ENCODE results near the gene DHX16.
"Not testable (repeated sequence)": the region's sequence is repeated elsewhere in the genome, so short reads cannot be mapped to it uniquely, and the experiment has no call there.

DHX16 gene

GRCh38 chr6:30664994-30665767 is 7.6 kb downstream of the DHX16 start:
- H4K20me1 ChIP-seq (ENCODE audit: insufficient read depth, low read length) = no peaks in the 10 kb centered on the region
- DNase-seq = no peak
- 0 out of 2 replicates have a peak, but pooled peaks cover under 1% of the 10 kb centered on the region for H3K79me2 ChIP-seq (ENCODE audit: low read length)
- no peaks in the 10 kb centered on the region for H3K9me2 ChIP-seq (replicated peaks; ENCODE audit: insufficient read depth, low read length)
- H3K27ac ChIP-seq (ENCODE audit: low read length) = no peak overlapping the region
- H3K27me3 ChIP-seq (replicated peaks; ENCODE audit: insufficient read depth, low read length) = no peaks in the 10 kb centered on the region
- H3K9ac ChIP-seq (ENCODE audit: low read length) = no peak overlapping the region
- H3K4me3 ChIP-seq (ENCODE audit: low read length) = no peak overlapping the region
- no peaks in the 10 kb centered on the region for H3F3A ChIP-seq (ENCODE audit: insufficient read depth, low read length)
- H3K4me2 ChIP-seq (ENCODE audit: low read depth, low read length) = no peak overlapping the region
- H3K36me3 ChIP-seq (replicated peaks; ENCODE audit: insufficient read depth, low read length) = no peaks in the 10 kb centered on the region; the same call in 1 of the 2 replicates
- no peaks in the 10 kb centered on the region for H3K4me1 ChIP-seq (ENCODE audit: low read length)
- TF ChIP-seq EZH2 (optimal IDR thresholded peaks at IDR 0.05; ENCODE audit: low read depth, low read length) = no peak
- TF ChIP-seq CTCF (IDR thresholded peaks at IDR 0.05; ENCODE audit: low read length) = no peak
- no peak overlapping the region for H2AFZ ChIP-seq (ENCODE audit: low read length)
- H3K9me3 ChIP-seq (replicated peaks; ENCODE audit: insufficient read depth, low read length) = no peaks in the 10 kb centered on the region

GRCh38 chr6:30657922-30658321 is 14.9 kb downstream of the DHX16 start:
- H4K20me1 ChIP-seq (ENCODE audit: insufficient read depth, low read length); H3K4me2 ChIP-seq (ENCODE audit: low read depth, low read length); DNase-seq; H3K27ac ChIP-seq (ENCODE audit: low read length); H3K9ac ChIP-seq (ENCODE audit: low read length); H3K36me3 ChIP-seq (replicated peaks; ENCODE audit: insufficient read depth, low read length); H3F3A ChIP-seq (ENCODE audit: insufficient read depth, low read length); H3K79me2 ChIP-seq (ENCODE audit: low read length); H2AFZ ChIP-seq (ENCODE audit: low read length); H3K27me3 ChIP-seq (replicated peaks; ENCODE audit: insufficient read depth, low read length); H3K9me3 ChIP-seq (replicated peaks; ENCODE audit: insufficient read depth, low read length); H3K9me2 ChIP-seq (replicated peaks; ENCODE audit: insufficient read depth, low read length); H3K4me3 ChIP-seq (ENCODE audit: low read length); H3K4me1 ChIP-seq (ENCODE audit: low read length): not testable (repeated sequence)

GRCh38 chr6:30657454-30657853 is 15.4 kb downstream of the DHX16 start:
- Histone ChIP-seq H2AFZ (ENCODE audit: low read length) (no peak overlapping the region), H3K9me3 (replicated peaks; ENCODE audit: insufficient read depth, low read length) (no peaks in the 10 kb centered on the region), H3K79me2 (ENCODE audit: low read length) (no peaks in the 10 kb centered on the region), H3K4me1 (ENCODE audit: low read length) (no peaks in the 10 kb centered on the region), H3K9ac (ENCODE audit: low read length) (no peak overlapping the region), H4K20me1 (ENCODE audit: insufficient read depth, low read length) (no peaks in the 10 kb centered on the region), H3K4me2 (ENCODE audit: low read depth, low read length) (no peak overlapping the region), H3K36me3 (replicated peaks; ENCODE audit: insufficient read depth, low read length) (no peaks in the 10 kb centered on the region; the same call in 1 of the 2 replicates), H3K4me3 (ENCODE audit: low read length) (no peak overlapping the region), H3K9me2 (replicated peaks; ENCODE audit: insufficient read depth, low read length) (no peaks in the 10 kb centered on the region), H3K27ac (ENCODE audit: low read length) (no peak overlapping the region), H3K27me3 (replicated peaks; ENCODE audit: insufficient read depth, low read length) (no peaks in the 10 kb centered on the region), H3F3A (ENCODE audit: insufficient read depth, low read length) (no peaks in the 10 kb centered on the region; the same call in 1 of the 2 replicates)
- TF ChIP-seq EZH2 (optimal IDR thresholded peaks at IDR 0.05; ENCODE audit: low read depth, low read length) = no peak
- DNase-seq = no peak

GRCh38 chr6:30656513-30656912 is 16.3 kb downstream of the DHX16 start:
- H3F3A ChIP-seq (ENCODE audit: insufficient read depth, low read length) = peaks cover 4% of the 10 kb centered on the region; the same call in 1 of the 2 replicates
- no peaks in the 10 kb centered on the region for H3K4me1 ChIP-seq (ENCODE audit: low read length)
- no peaks in the 10 kb centered on the region for H3K27me3 ChIP-seq (replicated peaks; ENCODE audit: insufficient read depth, low read length)
- H4K20me1 ChIP-seq (ENCODE audit: insufficient read depth, low read length) = no peaks in the 10 kb centered on the region
- H3K4me2 ChIP-seq (ENCODE audit: low read depth, low read length) = no peak overlapping the region
- DNase-seq = no peak
- TF ChIP-seq CTCF (IDR thresholded peaks at IDR 0.05; ENCODE audit: low read length) (no peak), EZH2 (optimal IDR thresholded peaks at IDR 0.05; ENCODE audit: low read depth, low read length) (no peak), EZH2phosphoT487 (IDR thresholded peaks at IDR 0.05; ENCODE audit: low read length) (no peak)
- H2AFZ ChIP-seq (ENCODE audit: low read length) = no peak overlapping the region
- H3K4me3 ChIP-seq (ENCODE audit: low read length) = no peak overlapping the region
- H3K9me3 ChIP-seq (replicated peaks; ENCODE audit: insufficient read depth, low read length) = no peaks in the 10 kb centered on the region
- H3K79me2 ChIP-seq (ENCODE audit: low read length) = no peaks in the 10 kb centered on the region
- no peak overlapping the region for H3K27ac ChIP-seq (ENCODE audit: low read length)
- no peaks in the 10 kb centered on the region; the same call in 1 of the 2 replicates for H3K36me3 ChIP-seq (replicated peaks; ENCODE audit: insufficient read depth, low read length)
- no peak overlapping the region for H3K9ac ChIP-seq (ENCODE audit: low read length)
- no peaks in the 10 kb centered on the region for H3K9me2 ChIP-seq (replicated peaks; ENCODE audit: insufficient read depth, low read length)
